Hepatocyte (in vitro differentiated cells): ENCODE results near the gene CHADL.

Source experiments
- CTCF ChIP-seq: fragments of 200-600 bp; sonication (generic); IDR thresholded peaks from 2 replicates; pipeline ENCODE4 v1.5.1; 2016; ENCODE audit warnings: antibody characterized with exemption, mild to moderate bottlenecking; ENCODE audit not compliant: poor library complexity
- EZH2phosphoT487 ChIP-seq: fragments of 200-600 bp; sonication (generic); IDR thresholded peaks from one replicate; pipeline ENCODE4 v1.6.1; 2018; ENCODE audit warnings: antibody characterized with exemption, mild to moderate bottlenecking, low read depth, moderate library complexity; ENCODE audit not compliant: unreplicated experiment, severe bottlenecking

- no peak for TF ChIP-seq CTCF
- no peak for TF ChIP-seq EZH2phosphoT487
Observed at GRCh38 chr22:41240377-41241132, at the start of gene CHADL.
